Upper lobe of right lung (tissue), 1 donor: Measurements from ENCODE around the gene CAMTA1. TPM values are rescaled to one million over a fixed set of nuclear protein-coding genes. Genes with fewer than 3 reads are reported as not detected.
"Not testable (repeated sequence)": the region's sequence is repeated elsewhere in the genome, so short reads cannot be mapped to it uniquely, and the experiment has no call there.

Source experiments
- ATAC-seq: fragments of 200-7000 bp; cut with Tn5 transposase; one replicate; pipeline ENCODE4 v1.9.1; 2020; ENCODE audit warnings: mild to moderate bottlenecking, moderate library complexity
- DNase-seq: peaks from one replicate; pipeline ENCODE4 v3.0.0-alpha.2; 2020
- H3K27ac ChIP-seq: fragments of 200-600 bp; one replicate; pipeline ENCODE4 v1.8.0; 2022
- H3K27me3 ChIP-seq: fragments of 200-600 bp; one replicate; pipeline ENCODE4 v1.8.0; 2022; ENCODE audit warnings: mild to moderate bottlenecking
- H3K36me3 ChIP-seq: fragments of 200-600 bp; one replicate; pipeline ENCODE4 v1.8.0; 2022
- H3K4me1 ChIP-seq: fragments of 200-600 bp; one replicate; pipeline ENCODE4 v1.8.0; 2022
- H3K4me3 ChIP-seq: fragments of 200-600 bp; one replicate; pipeline ENCODE4 v1.8.0; 2022; ENCODE audit warnings: mild to moderate bottlenecking
- H3K9me3 ChIP-seq: fragments of 200-600 bp; one replicate; pipeline ENCODE4 v1.8.0; 2022
- intact Hi-C: fragments of 100-400 bp; cut with DNase I; formaldehyde crosslinking; loops from one replicate; pipeline ENCODE4 v1.11.0; 2022
- long read RNA-seq: library from polyadenylated mRNA; unstranded; transcript quantifications from one replicate; pipeline ENCODE4 v2.0.0, GENCODE V29; 2021
- total RNA-seq: library from RNA; stranded (reverse); fragmentation: NEBNext Ultra II Directional; extraction: Animal tissue kit (Norgen Biotek cat#: 25700); gene quantifications from one replicate; pipeline ENCODE4 v1.2.1, GENCODE V29; 2021
- TF ChIP-seq, protein P1 (sequence below): fragments of 200-600 bp; IDR thresholded peaks from one replicate; pipeline ENCODE4 v1.8.0; 2022; ENCODE audit warnings: antibody characterized with exemption
- donor health status: DM: no; HTN: yes; CAD: no; lungs with severe emphysema.

CAMTA1 gene, protein sequence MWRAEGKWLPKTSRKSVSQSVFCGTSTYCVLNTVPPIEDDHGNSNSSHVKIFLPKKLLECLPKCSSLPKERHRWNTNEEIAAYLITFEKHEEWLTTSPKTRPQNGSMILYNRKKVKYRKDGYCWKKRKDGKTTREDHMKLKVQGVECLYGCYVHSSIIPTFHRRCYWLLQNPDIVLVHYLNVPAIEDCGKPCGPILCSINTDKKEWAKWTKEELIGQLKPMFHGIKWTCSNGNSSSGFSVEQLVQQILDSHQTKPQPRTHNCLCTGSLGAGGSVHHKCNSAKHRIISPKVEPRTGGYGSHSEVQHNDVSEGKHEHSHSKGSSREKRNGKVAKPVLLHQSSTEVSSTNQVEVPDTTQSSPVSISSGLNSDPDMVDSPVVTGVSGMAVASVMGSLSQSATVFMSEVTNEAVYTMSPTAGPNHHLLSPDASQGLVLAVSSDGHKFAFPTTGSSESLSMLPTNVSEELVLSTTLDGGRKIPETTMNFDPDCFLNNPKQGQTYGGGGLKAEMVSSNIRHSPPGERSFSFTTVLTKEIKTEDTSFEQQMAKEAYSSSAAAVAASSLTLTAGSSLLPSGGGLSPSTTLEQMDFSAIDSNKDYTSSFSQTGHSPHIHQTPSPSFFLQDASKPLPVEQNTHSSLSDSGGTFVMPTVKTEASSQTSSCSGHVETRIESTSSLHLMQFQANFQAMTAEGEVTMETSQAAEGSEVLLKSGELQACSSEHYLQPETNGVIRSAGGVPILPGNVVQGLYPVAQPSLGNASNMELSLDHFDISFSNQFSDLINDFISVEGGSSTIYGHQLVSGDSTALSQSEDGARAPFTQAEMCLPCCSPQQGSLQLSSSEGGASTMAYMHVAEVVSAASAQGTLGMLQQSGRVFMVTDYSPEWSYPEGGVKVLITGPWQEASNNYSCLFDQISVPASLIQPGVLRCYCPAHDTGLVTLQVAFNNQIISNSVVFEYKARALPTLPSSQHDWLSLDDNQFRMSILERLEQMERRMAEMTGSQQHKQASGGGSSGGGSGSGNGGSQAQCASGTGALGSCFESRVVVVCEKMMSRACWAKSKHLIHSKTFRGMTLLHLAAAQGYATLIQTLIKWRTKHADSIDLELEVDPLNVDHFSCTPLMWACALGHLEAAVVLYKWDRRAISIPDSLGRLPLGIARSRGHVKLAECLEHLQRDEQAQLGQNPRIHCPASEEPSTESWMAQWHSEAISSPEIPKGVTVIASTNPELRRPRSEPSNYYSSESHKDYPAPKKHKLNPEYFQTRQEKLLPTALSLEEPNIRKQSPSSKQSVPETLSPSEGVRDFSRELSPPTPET (N-terminal part only)
- 63.4 TPM for total RNA-seq
- long read RNA-seq, transcript CAMTA1-208 (4 exons, 567 nt) = major isoform, 24 of 82 reads
- long read RNA-seq, transcript CAMTA1-202 (5 exons, 431 nt) = minor isoform, 7 of 82 reads
- long read RNA-seq, transcript CAMTA1-209 (4 exons, 863 nt) = minor isoform, 15 of 82 reads
- long read RNA-seq, transcript CAMTA1-213 (3 exons, 538 nt) = minor isoform, 8 of 82 reads
- long read RNA-seq, partial matches to known transcripts = 3 of 82 reads
- long read RNA-seq, other reads (novel, unspliced or antisense) = 24 of 82 reads

DNA sequence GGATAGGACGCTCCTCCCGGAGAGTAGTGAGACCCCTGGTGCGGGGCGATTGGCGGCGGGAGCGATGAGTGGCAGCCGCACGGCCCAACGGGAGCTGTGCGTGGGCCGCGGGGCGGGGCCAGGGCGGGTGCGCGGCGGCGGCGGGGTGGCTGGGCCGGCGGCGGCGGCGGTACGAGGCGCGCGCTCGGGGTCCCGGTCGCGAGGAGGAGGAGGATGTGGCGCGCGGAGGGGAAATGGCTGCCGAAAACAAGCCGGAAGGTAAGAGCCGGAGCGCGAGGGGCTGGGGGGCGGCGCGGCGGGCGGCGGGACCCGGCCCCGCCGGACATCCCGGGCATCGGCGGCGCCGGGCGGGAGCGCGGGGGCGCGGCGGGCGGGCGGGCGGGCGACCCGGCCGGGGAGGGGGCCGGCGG is at the start of gene CAMTA1:
Gene CAMTA1, plus strand, starts transcription at position 137 of the 410 bp plus-strand sequence. Its CDS starts 77 bp downstream, at position 214.
- H3K4me3 ChIP-seq = peak within 1 kb of the TSS; percentile 88
- no peak for ATAC-seq
- no peak for DNase-seq
- TF ChIP-seq, protein P1, sequence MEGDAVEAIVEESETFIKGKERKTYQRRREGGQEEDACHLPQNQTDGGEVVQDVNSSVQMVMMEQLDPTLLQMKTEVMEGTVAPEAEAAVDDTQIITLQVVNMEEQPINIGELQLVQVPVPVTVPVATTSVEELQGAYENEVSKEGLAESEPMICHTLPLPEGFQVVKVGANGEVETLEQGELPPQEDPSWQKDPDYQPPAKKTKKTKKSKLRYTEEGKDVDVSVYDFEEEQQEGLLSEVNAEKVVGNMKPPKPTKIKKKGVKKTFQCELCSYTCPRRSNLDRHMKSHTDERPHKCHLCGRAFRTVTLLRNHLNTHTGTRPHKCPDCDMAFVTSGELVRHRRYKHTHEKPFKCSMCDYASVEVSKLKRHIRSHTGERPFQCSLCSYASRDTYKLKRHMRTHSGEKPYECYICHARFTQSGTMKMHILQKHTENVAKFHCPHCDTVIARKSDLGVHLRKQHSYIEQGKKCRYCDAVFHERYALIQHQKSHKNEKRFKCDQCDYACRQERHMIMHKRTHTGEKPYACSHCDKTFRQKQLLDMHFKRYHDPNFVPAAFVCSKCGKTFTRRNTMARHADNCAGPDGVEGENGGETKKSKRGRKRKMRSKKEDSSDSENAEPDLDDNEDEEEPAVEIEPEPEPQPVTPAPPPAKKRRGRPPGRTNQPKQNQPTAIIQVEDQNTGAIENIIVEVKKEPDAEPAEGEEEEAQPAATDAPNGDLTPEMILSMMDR = no peak
- H3K27ac ChIP-seq = peak within 1 kb of the TSS; percentile 99
- no peaks in the 10 kb centered on the region for H3K36me3 ChIP-seq
- H3K4me1 ChIP-seq = peaks cover 27% of the 10 kb centered on the region
- no peaks in the 10 kb centered on the region for H3K27me3 ChIP-seq
- intact Hi-C loops = no loop called here
- no peaks in the 10 kb centered on the region for H3K9me3 ChIP-seq

DNA sequence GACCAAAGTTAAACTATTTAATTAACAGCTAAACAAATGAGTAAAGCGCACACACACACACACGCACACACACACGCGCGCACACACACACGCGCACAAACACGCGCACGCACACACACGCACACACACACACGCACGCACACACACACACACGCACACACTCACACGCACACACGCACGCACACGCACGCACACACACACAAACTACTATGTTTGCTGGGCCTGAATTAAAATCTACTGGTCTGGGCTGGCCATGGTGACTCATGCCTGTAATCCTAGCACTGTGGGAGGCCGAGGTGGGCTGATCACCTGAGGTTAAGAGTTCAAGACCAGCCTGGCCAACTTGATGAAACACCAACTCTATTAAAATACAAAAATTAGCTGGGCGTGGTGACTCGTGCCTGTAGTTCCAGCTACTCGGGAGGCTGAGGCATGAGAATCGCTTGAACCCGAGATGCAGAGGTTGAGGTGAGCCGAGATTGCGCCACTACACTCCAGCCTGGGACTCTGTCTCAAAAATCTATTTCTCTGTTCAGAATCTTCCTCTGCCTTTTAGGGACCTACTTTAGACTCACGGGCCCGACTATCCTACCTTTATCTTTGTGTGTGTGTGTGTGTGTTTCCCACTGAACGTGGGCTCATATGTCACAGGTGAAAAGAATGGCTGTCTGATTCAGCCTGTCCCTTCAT is 46.1 kb upstream of the CAMTA1 start:
- peaks cover 11% of the 10 kb centered on the region for H3K4me1 ChIP-seq
- no peak for DNase-seq

DNA sequence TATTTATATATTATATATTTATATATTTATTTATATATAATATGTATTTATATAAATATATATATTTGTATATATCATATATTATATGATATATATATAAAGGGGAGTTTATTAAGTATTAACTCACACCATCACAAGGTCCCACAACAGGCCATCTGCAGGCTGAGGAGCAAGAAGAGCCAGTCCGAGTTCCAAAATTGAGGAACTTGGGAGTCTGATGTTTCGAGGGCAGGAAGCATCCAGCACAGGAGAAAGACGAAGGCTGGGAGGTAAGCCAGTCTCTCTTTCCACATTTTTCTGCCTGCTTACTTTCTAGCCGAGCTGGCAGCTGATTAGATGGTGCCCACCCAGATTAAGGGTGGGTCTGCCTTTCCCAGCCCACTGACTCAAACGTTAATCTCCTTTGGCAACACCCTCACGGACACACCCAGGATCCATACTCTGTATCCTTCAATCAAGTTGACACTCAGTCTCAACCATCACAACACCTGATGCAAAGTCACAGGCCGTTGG is 42.5 kb upstream of the CAMTA1 start:
- ATAC-seq, H3K36me3 ChIP-seq, H3K9me3 ChIP-seq, DNase-seq, intact Hi-C loops, H3K27ac ChIP-seq, H3K27me3 ChIP-seq, H3K4me3 ChIP-seq: not testable (repeated sequence)
- peaks cover 11% of the 10 kb centered on the region for H3K4me1 ChIP-seq

More for the DNA sequence above, 46.1 kb upstream of the CAMTA1 start:
- intact Hi-C loops = loop anchor here (10.0 kb wide), 1 partner anchor 156 kb away; no protein-coding TSS in a partner anchor
- TF ChIP-seq, protein P1 = no peak
- Histone ChIP-seq H3K36me3 (no peaks in the 10 kb centered on the region), H3K27me3 (peaks cover 5% of the 10 kb centered on the region), H3K27ac (no peak overlapping the region), H3K4me3 (no peak overlapping the region), H3K9me3 (no peaks in the 10 kb centered on the region)
- ATAC-seq = no peak

DNA sequence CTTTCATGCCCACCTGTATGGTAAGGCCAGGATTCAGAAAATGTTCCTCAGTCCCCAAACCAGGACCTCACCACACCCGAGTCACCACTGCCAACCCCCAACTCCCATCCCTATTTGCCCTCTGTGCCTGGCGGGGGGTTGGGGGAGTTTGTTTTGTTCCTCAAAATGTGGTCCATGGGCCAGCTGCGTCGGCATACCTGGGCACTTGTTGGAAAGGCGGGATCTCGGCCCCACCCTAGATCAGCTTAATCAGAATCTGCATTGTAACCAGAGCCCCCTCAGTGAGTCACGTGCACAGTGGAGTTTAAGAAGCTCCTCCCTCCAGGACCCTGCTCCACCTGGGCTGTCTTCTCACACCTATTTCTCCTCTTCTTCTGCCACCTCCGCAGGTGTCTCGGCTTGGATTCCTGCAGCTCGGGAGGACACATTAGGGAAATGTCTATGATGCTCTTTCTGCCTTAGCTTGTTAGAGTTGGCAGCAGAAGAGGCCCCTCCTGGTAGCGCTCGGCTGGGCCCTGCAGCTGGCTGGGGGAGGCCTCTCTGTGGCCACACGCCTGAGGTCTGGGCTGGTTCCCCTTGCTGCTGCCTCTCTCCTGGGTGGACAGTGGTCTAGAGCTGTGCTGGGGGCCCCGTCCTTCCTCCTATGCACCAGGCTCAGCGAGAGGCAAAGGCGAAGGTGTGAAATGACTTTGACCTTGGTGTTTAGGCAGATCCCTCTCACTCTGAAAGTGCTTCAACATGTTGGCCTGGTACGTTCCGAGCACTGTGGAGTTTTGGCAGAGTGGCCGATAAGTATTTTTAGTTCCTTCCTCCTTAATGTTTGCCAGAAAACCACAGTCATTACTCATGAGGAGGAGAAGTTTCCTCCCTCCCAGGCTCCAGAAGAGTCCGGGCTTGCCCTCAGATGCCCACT is 41.8 kb upstream of the CAMTA1 start:
- ATAC-seq (peak; percentile 92), DNase-seq (peak; percentile 71)
- Histone ChIP-seq H3K4me3 (peak overlapping the region; percentile 28), H3K27me3 (no peaks in the 10 kb centered on the region), H3K9me3 (no peaks in the 10 kb centered on the region), H3K27ac (peak overlapping the region; percentile 79), H3K36me3 (no peaks in the 10 kb centered on the region), H3K4me1 (peaks cover 11% of the 10 kb centered on the region)
- TF ChIP-seq, protein P1 = no peak
- intact Hi-C loops = no loop called here
